Thymus (tissue), 14 donors: Measurements from ENCODE around the gene LYZL6. TPM values are rescaled to one million over a fixed set of nuclear protein-coding genes. Genes with fewer than 3 reads are reported as not detected.

Source experiments
- DNase-seq, 9 donors: peaks; one replicate each; pipeline ENCODE4 v3.0.0-alpha.2; 2013; ENCODE audit warnings: low spot score in 9 of 9, low read depth in 6 of 9, missing footprints in 1 of 9
- H3K27ac ChIP-seq, 2 donors: one replicate each; pipeline ENCODE4 v1.5.1; 2013; ENCODE audit warnings: control low read depth in 1 of 2, low read depth in 1 of 2, low read length in 1 of 2, mild to moderate bottlenecking in 1 of 2, moderate library complexity in 1 of 2
- H3K27me3 ChIP-seq, 2 donors: one replicate each; pipeline ENCODE4 v1.5.1; 2013; ENCODE audit warnings: low read length in 1 of 2; ENCODE audit not compliant: control insufficient read depth in 2 of 2, insufficient read depth in 1 of 2
- H3K36me3 ChIP-seq, 2 donors: one replicate each; pipeline ENCODE4 v1.5.1; 2013; ENCODE audit warnings: low read length in 1 of 2, mild to moderate bottlenecking in 1 of 2, moderate library complexity in 1 of 2; ENCODE audit not compliant: control insufficient read depth in 2 of 2, insufficient read depth in 2 of 2
- H3K4me1 ChIP-seq, 2 donors: one replicate each; pipeline ENCODE4 v1.5.1; 2013; ENCODE audit warnings: low read length in 2 of 2; ENCODE audit not compliant: control insufficient read depth in 2 of 2, insufficient read depth in 2 of 2
- H3K4me3 ChIP-seq, 2 donors: one replicate each; pipeline ENCODE4 v1.5.1; 2013; ENCODE audit warnings: low read length in 2 of 2, control low read depth in 1 of 2, mild to moderate bottlenecking in 1 of 2
- H3K9me3 ChIP-seq, 2 donors: one replicate each; pipeline ENCODE4 v1.5.1; 2013; ENCODE audit warnings: low read length in 1 of 2, mild to moderate bottlenecking in 1 of 2; ENCODE audit not compliant: control insufficient read depth in 2 of 2, insufficient read depth in 1 of 2
- WGBS: extraction: QIAGEN DNeasy Blood & Tissue Kit; methylation state at CpG from one replicate; pipeline ENCODE4 v1.1.7; 2013; 5-methylcytosine and 5-hydroxymethylcytosine counted together
- long read RNA-seq, 10 donors: transcript quantifications; one replicate each; lab custom pipeline, GENCODE V29; 2026
- polyA plus RNA-seq: library from polyadenylated mRNA; stranded (reverse); fragments of 200-250 nt; gene quantifications from one replicate; pipeline ENCODE4 v1.2.3, GENCODE V29; 2013
- total RNA-seq: library from RNA; stranded (reverse); fragments of 120-200 nt; gene quantifications from one replicate; pipeline ENCODE4 v1.2.4, GENCODE V29; 2013
- donor health status: healthy.

The LYZL6 gene, protein sequence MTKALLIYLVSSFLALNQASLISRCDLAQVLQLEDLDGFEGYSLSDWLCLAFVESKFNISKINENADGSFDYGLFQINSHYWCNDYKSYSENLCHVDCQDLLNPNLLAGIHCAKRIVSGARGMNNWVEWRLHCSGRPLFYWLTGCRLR
- not detected for total RNA-seq
- polyA plus RNA-seq = 0.11 TPM
- long read RNA-seq, donor 1 = 0 reads
- long read RNA-seq, donor 2 = 0 reads
- long read RNA-seq, donor 3 = 0 reads
- long read RNA-seq, donor 4 = 0 reads
- long read RNA-seq, donor 5 = 0 reads
- long read RNA-seq, donor 6 = 0 reads
- long read RNA-seq, donor 7 = 0 reads
- long read RNA-seq, donor 8 = 0 reads
- long read RNA-seq, donor 9 = 0 reads
- long read RNA-seq, donor 10 = 0 reads

- no peak within 1 kb of the TSS for H3K27ac ChIP-seq
- no peaks in the 10 kb centered on the region for H3K27me3 ChIP-seq
- no peaks in the 10 kb centered on the region for H3K36me3 ChIP-seq
- WGBS = 95% methylated on average over 2 of the region's 2 CpGs
- H3K4me1 ChIP-seq = peaks cover 0 to 4% of the 10 kb centered on the region in 2 donors
- H3K4me3 ChIP-seq = no peak within 1 kb of the TSS
- no peaks in the 10 kb centered on the region for H3K9me3 ChIP-seq
- no peak for DNase-seq
These were observed at the start of gene LYZL6 for GRCh38 chr17:35943537-35943936. LYZL6 (minus strand) TSS chr17:35943713; CDS start chr17:35939356, 4,357 bp downstream.

DNA sequence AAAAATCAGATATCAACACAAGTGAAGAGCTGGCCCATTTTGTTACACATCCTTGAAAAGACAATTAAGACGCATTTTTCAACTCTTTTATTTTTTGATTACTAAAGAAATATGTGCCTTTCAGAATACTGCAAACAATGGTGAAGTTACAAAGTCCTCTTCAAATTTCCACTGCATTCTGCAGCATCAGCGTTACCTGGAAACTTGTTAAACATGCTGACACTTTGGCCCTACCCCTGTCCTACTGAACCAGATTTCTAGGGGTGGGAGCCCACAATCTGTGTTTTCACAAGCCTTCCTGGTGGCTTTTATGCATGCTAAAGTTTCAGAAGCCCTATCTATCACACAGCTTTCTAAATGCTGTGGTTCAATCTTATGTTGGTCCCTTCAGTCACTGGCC lies 47.6 kb upstream of the LYZL6 start:
- WGBS = 92% methylated on average over 2 of the region's 2 CpGs
- no peak overlapping the region for H3K4me3 ChIP-seq
- DNase-seq = no peak
- H3K27ac ChIP-seq = no peak overlapping the region
- no peaks in the 10 kb centered on the region for H3K4me1 ChIP-seq
- no peaks in the 10 kb centered on the region for H3K27me3 ChIP-seq
- H3K9me3 ChIP-seq = no peaks in the 10 kb centered on the region
- H3K36me3 ChIP-seq = no peaks in the 10 kb centered on the region

- Histone ChIP-seq H3K4me3 (no peak overlapping the region), H3K9me3 (no peaks in the 10 kb centered on the region), H3K27ac (no peak overlapping the region), H3K4me1 (no peaks in the 10 kb centered on the region), H3K36me3 (no peaks in the 10 kb centered on the region), H3K27me3 (no peaks in the 10 kb centered on the region)
- no peak for DNase-seq
These were observed 44.7 kb upstream of the LYZL6 start for GRCh38 chr17:35988164-35988563.

DNA sequence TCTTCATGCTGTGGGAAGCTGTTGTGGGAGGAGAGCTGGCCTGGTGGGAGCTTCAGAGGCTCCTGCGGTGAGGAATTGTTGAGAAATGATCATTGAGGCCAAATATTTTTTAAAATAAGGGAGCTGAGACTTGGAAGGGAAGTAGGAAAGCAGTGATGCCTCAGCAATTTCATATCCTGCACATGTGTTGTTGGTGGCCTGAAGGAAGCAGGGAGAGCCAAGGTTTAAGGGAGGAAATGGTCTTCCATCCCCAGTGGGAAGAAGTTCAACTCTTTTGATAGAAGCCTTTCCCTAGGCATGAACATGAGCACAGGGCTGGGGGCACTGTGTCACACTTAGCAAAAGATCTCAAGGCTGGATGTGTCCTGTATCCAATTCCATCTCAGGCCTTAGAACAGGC lies 43.1 kb upstream of the LYZL6 start, which contains the start of gene CCL14:
CCL14 (minus strand) TSS at position 87 of the 400 bp plus-strand sequence; CDS start at position 7, 80 bp downstream.
- no peak for DNase-seq
- Histone ChIP-seq H3K4me1 (no peaks in the 10 kb centered on the region), H3K36me3 (no peaks in the 10 kb centered on the region), H3K4me3 (no peak within 1 kb of the TSS), H3K27ac (no peak within 1 kb of the TSS), H3K9me3 (no peaks in the 10 kb centered on the region), H3K27me3 (no peaks in the 10 kb centered on the region)
- 95% methylated on average over 1 of the region's 1 CpG for WGBS

GRCh38 chr17:35984140-35984539 lies 40.6 kb upstream of the LYZL6 start:
- no peaks in the 10 kb centered on the region for H3K27me3 ChIP-seq
- no peaks in the 10 kb centered on the region for H3K9me3 ChIP-seq
- over 99% methylated on average over 6 of the region's 6 CpGs for WGBS
- H3K4me1 ChIP-seq = no peaks in the 10 kb centered on the region
- H3K36me3 ChIP-seq = no peaks in the 10 kb centered on the region
- no peak overlapping the region for H3K4me3 ChIP-seq
- DNase-seq = no peak
- no peak overlapping the region for H3K27ac ChIP-seq

DNA sequence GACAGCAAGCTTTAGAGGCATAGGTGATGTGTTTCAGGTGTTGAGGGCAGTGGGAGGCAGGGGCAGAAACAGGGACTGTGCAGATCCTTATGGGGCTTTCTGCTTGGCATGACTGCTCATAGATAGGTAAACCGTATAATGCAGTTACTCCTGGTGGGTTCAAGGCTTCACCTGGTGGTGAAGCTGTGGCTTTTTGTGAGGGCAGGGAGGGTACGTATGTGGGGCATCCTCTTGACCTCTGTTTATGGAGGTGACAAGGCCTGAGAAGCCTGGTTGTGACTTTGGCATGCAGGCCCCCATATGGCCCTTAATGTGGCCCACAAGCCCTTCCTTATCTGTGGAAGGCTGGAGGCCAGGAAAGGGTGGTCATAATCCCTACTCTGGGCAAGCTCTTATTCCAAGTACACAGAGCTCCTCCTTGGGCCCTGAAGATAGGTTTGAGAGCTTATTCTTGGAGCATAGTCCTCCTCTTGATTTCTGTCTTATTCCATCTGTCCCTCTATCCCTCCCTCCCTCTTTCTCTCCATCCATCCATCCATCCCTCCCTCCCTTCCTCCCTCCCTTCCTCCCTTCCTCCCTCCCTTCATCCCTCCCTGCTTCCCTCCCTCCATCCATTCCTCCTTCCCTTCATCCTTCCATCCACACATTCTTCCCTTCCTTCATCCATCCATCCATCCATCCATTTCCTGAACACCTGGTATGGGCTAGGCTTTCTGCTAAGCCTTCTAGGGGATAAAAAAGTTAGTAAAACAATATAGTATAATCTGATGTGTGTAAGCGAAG lies 39.1 kb upstream of the LYZL6 start:
- H3K4me3 ChIP-seq = no peak overlapping the region
- DNase-seq = no peak
- WGBS = 97% methylated on average over 3 of the region's 3 CpGs

GRCh38 chr17:35981908-35982330 lies 38.4 kb upstream of the LYZL6 start:
- no peaks in the 10 kb centered on the region for H3K9me3 ChIP-seq
- no peaks in the 10 kb centered on the region for H3K27me3 ChIP-seq
- DNase-seq = no peak
- no peak overlapping the region for H3K4me3 ChIP-seq
- no peaks in the 10 kb centered on the region for H3K36me3 ChIP-seq
- no peaks in the 10 kb centered on the region for H3K4me1 ChIP-seq
- H3K27ac ChIP-seq = no peak overlapping the region
- WGBS = 90% methylated on average over 4 of the region's 4 CpGs

More for the DNA sequence above, 39.1 kb upstream of the LYZL6 start:
- Histone ChIP-seq H3K9me3 (no peaks in the 10 kb centered on the region), H3K4me1 (no peaks in the 10 kb centered on the region), H3K36me3 (no peaks in the 10 kb centered on the region), H3K27ac (no peak overlapping the region), H3K27me3 (no peaks in the 10 kb centered on the region)

DNA sequence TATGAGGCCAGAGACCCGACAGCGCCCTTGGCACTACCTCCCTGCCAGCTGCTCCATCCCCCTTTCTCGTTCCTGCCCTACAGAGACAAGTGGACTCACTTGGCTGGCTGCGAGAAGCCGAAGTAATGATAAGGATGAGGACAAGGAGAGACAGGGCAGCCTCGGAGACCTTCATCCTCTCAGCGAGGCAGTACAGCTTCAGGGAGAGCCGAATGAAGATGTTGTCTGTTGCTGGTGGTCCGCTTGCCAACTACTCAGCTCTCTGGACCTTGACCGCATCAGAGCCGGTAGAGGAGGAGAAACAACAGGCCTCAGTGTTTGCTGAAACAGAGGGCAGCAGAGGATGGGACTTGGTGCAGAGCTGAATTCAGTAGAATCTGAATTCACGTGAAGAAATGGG lies 37.7 kb upstream of the LYZL6 start, which contains the start of gene CCL16:
CCL16 (minus strand) TSS at position 252 of the 400 bp plus-strand sequence; CDS start at position 175, 77 bp downstream.
- 96% methylated on average over 12 of the region's 12 CpGs for WGBS

DNA sequence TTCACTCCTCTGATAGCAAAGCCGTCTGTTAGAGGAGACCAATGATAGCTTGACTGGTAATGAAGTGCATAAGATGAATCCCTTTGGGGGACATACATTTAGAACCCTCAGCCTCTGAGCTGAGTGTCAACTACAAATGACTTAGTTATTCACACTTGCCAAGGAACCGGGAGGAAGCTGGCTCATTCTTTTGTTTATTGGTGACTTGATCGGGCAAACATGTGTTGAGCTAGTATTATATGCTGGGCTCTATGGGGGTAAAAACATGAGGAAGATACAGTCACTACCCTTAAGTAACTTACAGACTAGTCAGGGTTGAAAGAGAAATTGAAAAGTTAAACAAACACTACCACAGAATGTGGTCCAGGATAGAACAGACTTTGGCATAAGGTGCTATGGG lies 34.8 kb upstream of the LYZL6 start:
- WGBS = 97% methylated on average over 3 of the region's 3 CpGs
- H3K27me3 ChIP-seq = no peaks in the 10 kb centered on the region
- no peak overlapping the region for H3K27ac ChIP-seq
- no peak for DNase-seq
- no peaks in the 10 kb centered on the region for H3K9me3 ChIP-seq
- H3K4me3 ChIP-seq = no peak overlapping the region
- H3K36me3 ChIP-seq = no peaks in the 10 kb centered on the region
- H3K4me1 ChIP-seq = no peaks in the 10 kb centered on the region

More for the DNA sequence above, 37.7 kb upstream of the LYZL6 start, which contains the start of gene CCL16:
- no peak within 1 kb of the TSS for H3K4me3 ChIP-seq
- no peaks in the 10 kb centered on the region for H3K9me3 ChIP-seq
- no peaks in the 10 kb centered on the region for H3K27me3 ChIP-seq
- DNase-seq = no peak
- no peaks in the 10 kb centered on the region for H3K4me1 ChIP-seq
- no peaks in the 10 kb centered on the region for H3K36me3 ChIP-seq
- H3K27ac ChIP-seq = no peak within 1 kb of the TSS
